Measurements from ENCODE around the gene CRACDL.

DNA sequence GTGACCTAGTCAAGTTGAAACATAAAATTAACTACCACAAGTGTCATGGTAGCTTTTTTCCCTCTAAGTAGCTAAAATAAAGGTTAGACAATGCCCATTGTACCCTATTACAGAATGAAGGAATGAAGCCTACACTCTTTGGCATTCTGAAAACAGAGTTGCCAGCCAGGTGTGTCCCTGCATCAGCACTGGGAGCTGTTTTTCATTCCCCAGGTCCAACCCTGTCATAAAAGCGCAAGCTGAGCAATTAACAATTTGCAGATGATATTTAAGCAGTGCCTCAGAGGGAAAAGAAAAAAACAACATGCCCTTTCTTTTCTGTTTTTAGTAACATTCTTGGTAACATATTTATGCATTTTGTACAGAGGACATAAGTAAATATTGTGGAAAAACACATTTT lies 158.3 kb downstream of the CRACDL start:
- TF ChIP-seq CTCF (IDR thresholded peaks at IDR 0.05): no peak
- no peak for TF ChIP-seq POLR2A (IDR thresholded peaks at IDR 0.05)
